HG03025 (cell line): ENCODE measurements around the gene GSDMA.
"Not testable (repeated sequence)": the region's sequence is repeated elsewhere in the genome, so short reads cannot be mapped to it uniquely, and the experiment has no call there.

Experiments used
- ATAC-seq: cut with Tn5 transposase; IDR thresholded peaks from one replicate; pipeline ENCODE4 v1.9.1; 2021; ENCODE audit warnings: mild to moderate bottlenecking, moderate library complexity; ENCODE audit not compliant: unreplicated experiment, low FRiP score

GSDMA gene

DNA sequence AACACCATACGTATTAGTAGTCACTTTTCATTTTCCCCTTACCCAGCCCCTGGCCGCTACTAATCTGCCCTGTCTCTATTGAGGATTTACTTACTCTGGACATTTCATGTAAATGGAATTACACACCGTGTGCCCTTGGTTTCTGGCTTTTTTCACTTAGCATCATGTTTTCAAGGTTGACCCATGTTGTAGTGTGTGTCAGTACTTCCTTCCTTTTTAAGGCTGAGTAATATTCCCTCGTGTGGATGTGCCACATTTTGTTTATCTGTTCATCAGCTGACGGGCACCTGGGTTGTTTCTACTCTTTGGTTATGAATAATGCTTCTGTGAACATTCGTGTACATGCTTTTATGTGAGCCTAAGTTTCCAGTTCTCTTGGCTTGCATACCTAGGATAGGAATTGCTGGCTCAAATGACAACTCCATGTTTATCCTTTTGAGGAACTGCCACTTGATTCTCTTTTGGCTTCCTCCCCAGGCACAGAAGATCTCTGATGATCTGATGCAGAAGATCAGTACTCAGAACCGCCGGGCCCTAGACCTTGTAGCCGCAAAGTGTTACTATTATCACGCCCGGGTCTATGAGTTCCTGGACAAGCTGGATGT lies 25.5 kb downstream of the GSDMA start:
- no peak for ATAC-seq

DNA sequence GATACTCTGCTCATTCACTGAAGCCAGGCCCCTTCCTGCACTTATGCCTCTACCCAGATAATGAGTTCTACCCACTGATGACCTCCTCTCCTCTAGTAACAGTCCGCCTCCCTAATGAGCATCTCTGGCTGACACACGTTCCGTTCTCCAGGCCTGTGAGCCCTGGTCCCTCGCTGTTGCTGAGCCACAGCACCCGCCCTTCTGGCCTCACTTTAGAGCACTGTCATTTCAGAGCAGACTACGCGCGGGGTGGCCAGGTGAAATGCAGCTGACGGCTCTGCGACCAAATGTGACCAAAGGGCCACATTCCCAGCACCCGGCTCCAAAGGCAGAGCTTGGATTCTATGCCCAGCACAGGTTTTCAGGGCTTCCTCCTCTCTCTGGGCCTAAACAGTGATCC lies 31.6 kb downstream of the GSDMA start:
- ATAC-seq, result no peak

DNA sequence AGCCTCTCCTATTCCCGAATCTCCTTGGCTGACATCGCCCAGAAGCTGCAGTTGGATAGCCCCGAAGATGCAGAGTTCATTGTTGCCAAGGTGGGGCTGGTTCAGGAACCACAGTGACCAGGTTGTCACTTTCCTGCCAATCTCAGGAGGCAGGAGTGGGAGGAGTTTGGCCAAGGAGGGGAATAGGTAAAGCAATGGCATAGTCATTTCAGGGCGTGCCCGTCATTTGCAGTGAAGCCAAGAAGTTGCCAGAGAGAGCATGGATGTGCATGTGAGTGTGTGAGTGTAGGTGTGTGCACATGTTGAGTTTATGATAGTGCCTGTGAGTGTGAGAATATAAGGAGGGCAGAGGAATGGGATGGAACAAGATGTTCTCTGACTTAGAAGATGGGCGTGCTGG lies 32.6 kb downstream of the GSDMA start:
- ATAC-seq, result no peak

DNA sequence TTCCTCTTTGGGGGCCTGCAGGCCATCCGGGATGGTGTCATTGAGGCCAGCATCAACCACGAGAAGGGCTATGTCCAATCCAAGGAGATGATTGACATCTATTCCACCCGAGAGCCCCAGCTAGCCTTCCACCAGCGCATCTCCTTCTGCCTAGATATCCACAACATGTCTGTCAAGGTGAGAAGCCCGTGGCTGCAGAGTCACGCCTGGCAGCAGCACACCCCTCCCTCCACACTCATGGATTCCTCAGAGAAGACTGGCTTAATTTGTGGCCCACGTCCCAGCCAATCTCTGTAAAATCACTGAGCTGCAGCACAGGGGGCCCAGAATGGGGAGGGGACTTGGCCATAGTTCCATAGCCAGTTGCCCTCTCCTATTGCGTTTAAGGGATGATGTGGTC lies 33.4 kb downstream of the GSDMA start:
- no peak for ATAC-seq

DNA sequence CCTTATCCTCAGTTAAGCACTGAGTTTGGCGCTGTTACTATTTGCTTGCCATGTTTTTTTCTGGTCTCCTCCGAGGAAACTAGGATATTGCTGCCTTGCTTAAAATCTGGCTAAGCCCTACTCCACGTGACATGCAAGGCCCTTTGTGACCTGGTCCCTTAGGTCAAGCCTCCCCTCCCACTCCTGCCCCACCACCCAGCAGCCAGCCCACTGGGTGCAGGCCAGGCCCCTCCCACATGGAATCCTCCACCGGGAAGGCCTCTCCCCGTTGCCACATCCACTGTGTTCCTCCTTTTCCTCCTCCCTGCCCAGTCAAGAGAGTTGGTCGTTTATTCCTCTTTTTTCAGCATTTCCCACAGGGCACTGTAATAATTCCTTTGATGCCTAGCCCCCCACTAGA lies 34.0 kb downstream of the GSDMA start:
- no peak for ATAC-seq

DNA sequence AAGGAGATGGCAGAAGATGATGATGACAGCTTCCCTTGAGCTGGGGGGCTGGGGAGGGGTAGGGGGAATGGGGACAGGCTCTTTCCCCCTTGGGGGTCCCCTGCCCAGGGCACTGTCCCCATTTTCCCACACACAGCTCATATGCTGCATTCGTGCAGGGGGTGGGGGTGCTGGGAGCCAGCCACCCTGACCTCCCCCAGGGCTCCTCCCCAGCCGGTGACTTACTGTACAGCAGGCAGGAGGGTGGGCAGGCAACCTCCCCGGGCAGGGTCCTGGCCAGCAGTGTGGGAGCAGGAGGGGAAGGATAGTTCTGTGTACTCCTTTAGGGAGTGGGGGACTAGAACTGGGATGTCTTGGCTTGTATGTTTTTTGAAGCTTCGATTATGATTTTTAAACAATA lies 34.7 kb downstream of the GSDMA start:
- ATAC-seq, result no peak

DNA sequence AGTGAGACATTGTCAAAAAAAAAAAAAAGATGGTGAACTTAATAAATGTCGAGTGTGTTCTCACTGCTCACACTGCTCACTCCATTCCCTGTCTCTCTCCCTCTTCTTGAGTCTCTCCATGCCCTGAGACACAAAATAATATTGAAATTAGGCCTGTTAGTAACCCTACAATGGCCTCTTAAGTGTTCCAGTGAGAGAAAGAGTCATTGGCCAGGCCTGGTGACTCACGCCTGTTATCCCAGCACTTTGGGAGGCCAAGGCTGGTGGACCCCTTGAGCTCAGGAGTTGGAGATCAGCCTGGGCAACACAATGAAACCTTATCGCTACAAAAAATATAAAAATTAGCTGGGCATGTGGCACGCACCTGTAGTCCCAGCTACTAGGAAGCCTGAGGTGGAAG lies 36.3 kb downstream of the GSDMA start:
- no peak for ATAC-seq

DNA sequence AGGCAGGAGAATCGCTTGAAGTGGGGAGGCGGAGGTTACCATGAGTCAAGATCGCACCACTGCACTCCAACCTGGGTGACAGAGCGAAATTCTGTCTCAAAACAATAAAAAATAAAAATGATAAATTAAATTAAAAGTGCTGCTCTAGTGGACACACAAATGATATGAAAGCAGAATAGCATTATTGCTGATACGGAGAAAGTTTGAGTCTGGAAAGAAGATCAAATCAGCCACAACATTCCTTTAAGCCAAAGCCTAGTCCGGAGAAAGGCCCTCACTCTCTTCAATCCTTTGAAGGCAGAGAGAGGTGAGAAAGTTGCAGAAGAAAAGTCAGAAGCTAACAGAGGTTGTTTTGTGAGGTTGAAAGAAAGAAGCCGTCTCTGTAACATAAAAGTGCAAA lies 37.4 kb downstream of the GSDMA start:
- ATAC-seq, result no peak

DNA sequence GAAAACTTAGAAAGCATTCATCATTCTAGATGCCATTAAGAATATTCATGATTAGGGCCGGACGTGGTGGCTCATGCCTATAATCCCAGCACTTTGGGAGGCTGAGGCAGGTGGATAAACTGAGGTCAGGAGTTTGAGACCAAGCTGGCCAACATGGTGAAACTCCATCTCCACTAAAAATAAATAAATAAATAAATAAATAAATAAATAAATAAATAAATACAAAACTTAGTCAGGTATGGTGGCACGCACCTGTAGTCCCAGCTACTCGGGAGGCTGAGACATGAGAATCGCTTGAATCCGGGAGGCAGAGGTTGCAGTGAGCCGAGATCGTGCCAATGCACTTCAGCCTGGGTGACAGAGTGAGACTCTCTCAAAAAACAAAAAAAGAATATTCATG lies 38.5 kb downstream of the GSDMA start:
- not testable (repeated sequence) for ATAC-seq

DNA sequence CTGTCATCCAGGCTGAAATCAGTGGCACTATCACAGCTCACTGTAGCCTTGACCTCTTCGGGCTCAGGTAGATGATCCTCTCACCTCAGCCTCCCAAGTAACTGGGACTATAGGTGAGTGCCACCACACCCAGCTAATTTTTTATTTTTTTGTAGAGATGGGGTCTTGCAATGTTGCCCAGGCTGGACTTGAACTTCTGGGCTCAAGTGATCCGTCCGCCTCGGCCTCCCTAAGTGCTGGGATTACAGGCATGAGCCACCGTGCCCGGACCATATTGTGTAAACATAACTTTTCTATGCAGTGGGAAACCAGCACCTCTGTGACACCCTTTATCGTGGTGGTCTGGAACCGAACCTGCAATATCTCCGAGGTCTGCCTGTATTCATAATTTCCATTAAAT lies 41.3 kb downstream of the GSDMA start:
- no peak for ATAC-seq

DNA sequence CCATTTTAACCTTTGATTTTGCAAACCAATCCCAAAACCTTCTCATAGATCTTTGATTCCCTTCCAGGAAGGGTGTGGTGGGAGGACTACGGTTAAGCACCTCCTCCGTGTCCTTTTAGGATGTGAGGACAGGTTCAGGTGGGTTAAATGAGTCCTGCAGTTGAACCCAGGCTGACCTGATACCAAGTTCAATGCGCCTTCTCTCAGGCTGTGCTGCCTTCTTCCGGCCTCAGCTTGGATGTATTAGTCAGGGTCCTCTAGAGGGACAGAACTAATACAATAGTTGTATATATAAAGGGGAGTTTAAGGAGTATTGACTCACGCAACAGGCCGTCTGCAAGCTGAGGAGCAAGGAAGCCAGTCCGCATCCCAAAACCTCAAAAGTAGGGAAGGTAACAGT lies 41.9 kb downstream of the GSDMA start:
- ATAC-seq, result no peak

DNA sequence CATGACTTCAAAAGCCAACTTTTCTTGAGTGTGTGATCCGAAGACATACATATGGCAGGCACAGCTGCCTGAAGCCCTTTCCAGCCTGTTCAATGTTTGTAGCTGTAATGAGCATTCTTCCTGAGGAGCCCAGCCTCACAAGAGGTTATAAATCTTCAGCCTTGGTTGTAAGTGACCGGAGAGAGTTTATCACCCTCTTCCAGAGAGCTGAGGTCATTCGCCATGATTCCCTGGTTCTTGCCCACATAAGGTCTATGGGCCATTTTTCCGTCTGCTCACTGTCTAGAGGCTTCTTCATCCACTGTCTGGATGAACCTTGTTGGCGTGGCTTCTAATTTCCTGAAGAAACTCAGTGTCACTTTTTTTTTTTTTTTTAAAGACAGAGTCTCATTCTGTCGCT lies 42.7 kb downstream of the GSDMA start:
- ATAC-seq, result no peak

DNA sequence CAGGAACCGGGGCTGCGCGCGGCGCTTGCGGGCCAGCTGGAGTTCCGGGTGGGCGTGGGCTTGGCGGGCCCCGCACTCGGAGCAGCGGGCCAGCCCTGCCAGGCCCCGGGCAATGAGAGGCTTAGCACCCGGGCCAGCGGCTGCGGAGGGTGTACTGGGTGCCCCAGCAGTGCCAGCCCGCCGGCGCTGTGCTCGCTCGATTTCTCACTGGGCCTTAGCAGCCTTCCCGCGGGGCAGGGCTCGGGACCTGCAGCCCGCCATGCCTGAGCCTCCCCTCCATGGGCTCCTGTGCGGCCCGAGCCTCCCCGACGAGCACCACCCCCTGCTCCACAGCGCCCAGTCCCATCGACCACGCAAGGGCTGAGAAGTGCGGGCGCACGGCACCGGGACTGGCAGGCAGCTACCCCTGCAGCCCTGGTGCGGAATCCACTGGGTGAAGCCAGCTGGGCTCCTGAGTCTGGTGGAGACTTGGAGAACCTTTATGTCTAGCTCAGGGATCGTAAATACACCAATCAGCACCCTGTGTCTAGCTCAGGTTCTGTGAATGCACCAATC lies 48.2 kb downstream of the GSDMA start:
- not testable (repeated sequence) for ATAC-seq

DNA sequence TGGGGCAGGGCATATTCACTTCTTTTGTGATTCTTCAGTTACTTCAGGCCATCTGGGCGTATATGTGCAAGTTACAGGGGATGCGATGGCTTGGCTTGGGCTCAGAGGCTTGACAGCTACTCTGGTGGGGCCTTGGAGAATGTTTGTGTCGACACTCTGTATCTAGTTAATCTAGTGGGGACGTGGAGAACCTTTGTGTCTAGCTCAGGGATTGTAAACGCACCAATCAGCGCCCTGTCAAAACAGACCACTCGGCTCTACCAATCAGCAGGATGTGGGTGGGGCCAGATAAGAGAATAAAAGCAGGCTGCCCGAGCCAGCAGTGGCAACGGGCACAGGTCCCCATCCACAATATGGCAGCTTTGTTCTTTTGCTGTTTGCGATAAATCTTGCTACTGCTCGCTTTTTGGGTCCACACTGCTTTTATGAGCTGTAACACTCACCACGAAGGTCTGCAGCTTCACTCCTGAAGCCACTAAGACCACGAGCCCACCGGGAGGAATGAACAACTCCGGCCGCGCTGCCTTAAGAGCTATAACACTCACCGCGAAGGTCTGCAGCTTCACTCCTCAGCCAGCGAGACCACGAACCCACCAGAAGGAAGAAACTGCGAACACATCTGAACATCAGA lies 49.3 kb downstream of the GSDMA start:
- not testable (repeated sequence) for ATAC-seq

DNA sequence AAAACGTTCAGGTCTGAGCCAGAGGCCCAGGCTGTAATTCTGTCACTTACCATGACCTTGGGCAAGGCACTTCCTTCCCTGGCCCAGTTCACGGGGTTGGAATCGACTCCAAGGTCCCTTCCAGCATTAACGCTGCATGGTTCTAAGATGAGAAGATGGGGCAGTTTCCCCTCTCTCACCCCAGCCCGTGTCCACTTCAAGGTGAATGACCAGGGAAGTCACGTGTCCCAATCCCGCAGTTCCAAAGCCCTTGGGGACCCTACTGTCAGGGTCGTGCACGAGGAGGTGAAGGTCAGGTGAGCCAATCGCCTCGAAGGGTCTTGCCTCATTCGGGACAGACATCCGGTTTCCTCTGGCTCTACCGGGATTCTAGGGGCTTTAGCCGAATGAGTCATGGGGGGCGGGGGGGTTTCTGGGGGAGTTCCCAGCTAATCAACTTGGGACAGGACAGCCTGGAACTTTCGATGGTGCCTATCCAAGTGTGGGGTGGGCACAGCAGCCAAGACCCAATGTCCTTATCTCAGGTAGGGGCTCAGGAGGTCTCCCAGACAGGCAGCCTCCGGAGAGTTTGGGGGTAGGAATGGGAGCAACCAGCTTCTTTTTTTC lies 51.7 kb downstream of the GSDMA start:
- no peak for ATAC-seq

DNA sequence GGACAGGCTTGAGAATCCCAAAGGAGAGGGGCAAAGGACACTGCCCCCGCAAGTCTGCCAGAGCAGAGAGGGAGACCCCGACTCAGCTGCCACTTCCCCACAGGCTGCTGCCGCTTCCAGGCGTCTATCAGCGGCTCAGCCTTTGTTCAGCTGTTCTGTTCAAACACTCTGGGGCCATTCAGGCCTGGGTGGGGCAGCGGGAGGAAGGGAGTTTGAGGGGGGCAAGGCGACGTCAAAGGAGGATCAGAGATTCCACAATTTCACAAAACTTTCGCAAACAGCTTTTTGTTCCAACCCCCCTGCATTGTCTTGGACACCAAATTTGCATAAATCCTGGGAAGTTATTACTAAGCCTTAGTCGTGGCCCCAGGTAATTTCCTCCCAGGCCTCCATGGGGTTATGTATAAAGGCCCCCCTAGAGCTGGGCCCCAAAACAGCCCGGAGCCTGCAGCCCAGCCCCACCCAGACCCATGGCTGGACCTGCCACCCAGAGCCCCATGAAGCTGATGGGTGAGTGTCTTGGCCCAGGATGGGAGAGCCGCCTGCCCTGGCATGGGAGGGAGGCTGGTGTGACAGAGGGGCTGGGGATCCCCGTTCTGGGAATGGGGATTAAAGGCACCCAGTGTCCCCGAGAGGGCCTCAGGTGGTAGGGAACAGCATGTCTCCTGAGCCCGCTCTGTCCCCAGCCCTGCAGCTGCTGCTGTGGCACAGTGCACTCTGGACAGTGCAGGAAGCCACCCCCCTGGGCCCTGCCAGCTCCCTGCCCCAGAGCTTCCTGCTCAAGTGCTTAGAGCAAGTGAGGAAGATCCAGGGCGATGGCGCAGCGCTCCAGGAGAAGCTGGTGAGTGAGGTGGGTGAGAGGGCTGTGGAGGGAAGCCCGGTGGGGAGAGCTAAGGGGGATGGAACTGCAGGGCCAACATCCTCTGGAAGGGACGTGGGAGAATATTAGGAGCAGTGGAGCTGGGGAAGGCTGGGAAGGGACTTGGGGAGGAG lies 52.5 kb downstream of the GSDMA start, which contains the start of gene CSF3:
Gene CSF3, plus strand, starts transcription at position 436 of the 993 bp plus-strand sequence. Its CDS starts 35 bp downstream, at position 471.
- no peak for ATAC-seq

DNA sequence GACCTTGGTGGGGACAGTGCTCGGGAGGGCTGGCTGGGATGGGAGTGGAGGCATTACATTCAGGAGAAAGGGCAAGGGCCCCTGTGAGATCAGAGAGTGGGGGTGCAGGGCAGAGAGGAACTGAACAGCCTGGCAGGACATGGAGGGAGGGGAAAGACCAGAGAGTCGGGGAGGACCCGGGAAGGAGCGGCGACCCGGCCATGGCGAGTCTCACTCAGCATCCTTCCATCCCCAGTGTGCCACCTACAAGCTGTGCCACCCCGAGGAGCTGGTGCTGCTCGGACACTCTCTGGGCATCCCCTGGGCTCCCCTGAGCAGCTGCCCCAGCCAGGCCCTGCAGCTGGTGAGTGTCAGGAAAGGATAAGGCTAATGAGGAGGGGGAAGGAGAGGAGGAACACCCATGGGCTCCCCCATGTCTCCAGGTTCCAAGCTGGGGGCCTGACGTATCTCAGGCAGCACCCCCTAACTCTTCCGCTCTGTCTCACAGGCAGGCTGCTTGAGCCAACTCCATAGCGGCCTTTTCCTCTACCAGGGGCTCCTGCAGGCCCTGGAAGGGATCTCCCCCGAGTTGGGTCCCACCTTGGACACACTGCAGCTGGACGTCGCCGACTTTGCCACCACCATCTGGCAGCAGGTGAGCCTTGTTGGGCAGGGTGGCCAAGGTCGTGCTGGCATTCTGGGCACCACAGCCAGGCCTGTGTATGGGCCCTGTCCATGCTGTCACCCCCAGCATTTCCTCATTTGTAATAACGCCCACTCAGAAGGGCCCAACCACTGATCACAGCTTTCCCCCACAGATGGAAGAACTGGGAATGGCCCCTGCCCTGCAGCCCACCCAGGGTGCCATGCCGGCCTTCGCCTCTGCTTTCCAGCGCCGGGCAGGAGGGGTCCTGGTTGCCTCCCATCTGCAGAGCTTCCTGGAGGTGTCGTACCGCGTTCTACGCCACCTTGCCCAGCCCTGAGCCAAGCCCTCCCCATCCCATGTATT lies 53.5 kb downstream of the GSDMA start:
- no peak for ATAC-seq

DNA sequence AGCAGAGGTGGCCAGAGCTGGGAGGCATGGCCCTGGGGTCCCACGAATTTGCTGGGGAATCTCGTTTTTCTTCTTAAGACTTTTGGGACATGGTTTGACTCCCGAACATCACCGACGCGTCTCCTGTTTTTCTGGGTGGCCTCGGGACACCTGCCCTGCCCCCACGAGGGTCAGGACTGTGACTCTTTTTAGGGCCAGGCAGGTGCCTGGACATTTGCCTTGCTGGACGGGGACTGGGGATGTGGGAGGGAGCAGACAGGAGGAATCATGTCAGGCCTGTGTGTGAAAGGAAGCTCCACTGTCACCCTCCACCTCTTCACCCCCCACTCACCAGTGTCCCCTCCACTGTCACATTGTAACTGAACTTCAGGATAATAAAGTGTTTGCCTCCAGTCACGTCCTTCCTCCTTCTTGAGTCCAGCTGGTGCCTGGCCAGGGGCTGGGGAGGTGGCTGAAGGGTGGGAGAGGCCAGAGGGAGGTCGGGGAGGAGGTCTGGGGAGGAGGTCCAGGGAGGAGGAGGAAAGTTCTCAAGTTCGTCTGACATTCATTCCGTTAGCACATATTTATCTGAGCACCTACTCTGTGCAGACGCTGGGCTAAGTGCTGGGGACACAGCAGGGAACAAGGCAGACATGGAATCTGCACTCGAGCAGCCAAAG lies 54.7 kb downstream of the GSDMA start:
- no peak for ATAC-seq
